HCT116 (cell line): ENCODE data around the gene AQP12B. TPM values are rescaled to one million over a fixed set of nuclear protein-coding genes. Genes with fewer than 3 reads are reported as not detected.
"Not testable (repeated sequence)": the region's sequence is repeated elsewhere in the genome, so short reads cannot be mapped to it uniquely, and the experiment has no call there.

Experiments
- ATAC-seq: fragments of 200-7000 bp; cut with Tn5 transposase; 2 replicates; pipeline ENCODE4 v1.9.1; 2020; ENCODE audit warnings: mild to moderate bottlenecking, moderate library complexity
- BruUV-seq: library from RNA; stranded (reverse); fragments of 400-500 nt; replicated peaks from 2 replicates; lab custom pipeline; 2021; lab: Mats Ljungman, UMichigan
- CTCF ChIA-PET: fragments of 300-600 bp; sonication (Branson Sonifier 250); formaldehyde crosslinking; loops from one replicate; lab custom pipeline; 2021; ENCODE audit warnings: antibody characterized with exemption; lab: Charles Lee
- POLR2A ChIA-PET: fragments of 300-600, 350-600 bp; sonication (Branson Sonifier 250); formaldehyde crosslinking; loops from one replicate; lab custom pipeline; 2021; ENCODE audit warnings: antibody characterized with exemption; lab: Charles Lee
- RAD21 ChIA-PET, 2 experiments: fragments of 300-600 bp; sonication (Branson Sonifier 250); formaldehyde crosslinking; loops; one replicate each; lab custom pipeline; 2023; ENCODE audit warnings: low total read pairs in 2 of 2; ENCODE audit not compliant: uncharacterized antibody in 2 of 2, unreplicated experiment in 2 of 2, low non-redundant PET in 1 of 2; lab: Charles Lee
- DNase-seq: peaks from one replicate; pipeline ENCODE4 v3.0.0-alpha.2; 2010; ENCODE audit warnings: low read depth, low spot score
- H2AFZ ChIP-seq: fragments of 200-600 bp; shearing (Covaris generic), sonication (generic); 2 replicates; pipeline ENCODE4 v1.6.1; 2017; ENCODE audit warnings: low read depth, mixed run types, mixed read lengths, antibody characterized with exemption, low read length; ENCODE audit not compliant: poor library complexity, severe bottlenecking
- H3K27ac ChIP-seq: 2 replicates; pipeline ENCODE4 v1.5.1; 2012; ENCODE audit warnings: low read depth, low read length
- H3K27me3 ChIP-seq: fragments of 200-600 bp; sonication (generic); 2 replicates; pipeline ENCODE4 v1.6.1; 2016; ENCODE audit warnings: mixed run types, low read length, mixed read lengths; ENCODE audit not compliant: insufficient read depth
- H3K36me3 ChIP-seq, 2 experiments: fragments of 200-500 bp in 1 of 2; fragments of 200-600 bp in 1 of 2; sonication (Bioruptor generic) in 1 of 2; sonication (generic) in 1 of 2; 2 replicates each; pipeline versions ENCODE4 v1.5.1 to v1.6.1; 2014 to 2016; ENCODE audit warnings: low read length in 2 of 2, inconsistent platforms in 1 of 2, mixed read lengths in 1 of 2, mixed run types in 1 of 2; ENCODE audit not compliant: insufficient read depth in 2 of 2, control insufficient read depth in 1 of 2
- H3K4me1 ChIP-seq, 2 experiments: fragments of 200-600 bp in 1 of 2; sonication (generic) in 1 of 2; 2 replicates each; pipeline versions ENCODE4 v1.5.1 to v1.6.1; 2012 to 2017; ENCODE audit warnings: low read length in 2 of 2, inconsistent platforms in 1 of 2, mild to moderate bottlenecking in 1 of 2, mixed read lengths in 1 of 2, mixed run types in 1 of 2, moderate library complexity in 1 of 2; ENCODE audit not compliant: insufficient read depth in 2 of 2, control insufficient read depth in 1 of 2
- H3K4me2 ChIP-seq: fragments of 200-600 bp; sonication (generic); 2 replicates; pipeline ENCODE4 v1.6.1; 2017; ENCODE audit warnings: mixed run types, low read length, mixed read lengths
- H3K4me3 ChIP-seq, 2 experiments: fragments of 200-600 bp in 1 of 2; sonication (generic) in 1 of 2; replicated peaks in 1 of 2; 2 replicates each; pipeline ENCODE4 v1.5.1; 2011 to 2016; ENCODE audit warnings: low read length in 2 of 2, control low read depth in 1 of 2, low read depth in 1 of 2, mild to moderate bottlenecking in 1 of 2, mixed read lengths in 1 of 2, mixed run types in 1 of 2
- H3K79me2 ChIP-seq: fragments of 200-600 bp; sonication (generic); 2 replicates; pipeline ENCODE4 v1.6.1; 2017; ENCODE audit warnings: mild to moderate bottlenecking, mixed run types, low read length, moderate library complexity, mixed read lengths; ENCODE audit not compliant: insufficient read depth
- H3K9ac ChIP-seq: fragments of 200-600 bp; sonication (generic); 2 replicates; pipeline ENCODE4 v1.6.1; 2016; ENCODE audit warnings: low read length, mixed read lengths
- H3K9me2 ChIP-seq: fragments of 200-600 bp; sonication (generic), shearing (Covaris generic); 2 replicates; pipeline ENCODE4 v1.6.1; 2017; ENCODE audit warnings: mixed run types, mild to moderate bottlenecking, moderate library complexity; ENCODE audit not compliant: insufficient read depth
- H3K9me3 ChIP-seq, 2 experiments: fragments of 200-500 bp in 1 of 2; fragments of 200-600 bp in 1 of 2; sonication (Bioruptor generic) in 1 of 2; sonication (generic) in 1 of 2; 2 replicates each; pipeline ENCODE4 v1.6.1; 2014 to 2017; ENCODE audit warnings: low read length in 2 of 2, mixed read lengths in 2 of 2, inconsistent platforms in 1 of 2, low read depth in 1 of 2, mild to moderate bottlenecking in 1 of 2, mixed run types in 1 of 2, moderate library complexity in 1 of 2; ENCODE audit not compliant: control insufficient read depth in 1 of 2, insufficient read depth in 1 of 2
- H4K20me1 ChIP-seq: fragments of 200-600 bp; sonication (generic), shearing (Covaris generic); 2 replicates; pipeline ENCODE4 v1.6.1; 2017; ENCODE audit warnings: mixed run types, mild to moderate bottlenecking, moderate library complexity; ENCODE audit not compliant: insufficient read depth
- intact Hi-C: fragments of 100-400 bp; cut with micrococcal nuclease; formaldehyde crosslinking; loops from 2 replicates; pipeline ENCODE4 v1.10.0; 2022
- total RNA-seq: library from RNA; stranded (reverse); gene quantifications from one replicate; pipeline ENCODE4 v1.2.1, GENCODE V29; 2021; ENCODE audit not compliant: unreplicated experiment

AQP12B gene
- total RNA-seq, 1 experiment from 2014 or later = not detected

DNA sequence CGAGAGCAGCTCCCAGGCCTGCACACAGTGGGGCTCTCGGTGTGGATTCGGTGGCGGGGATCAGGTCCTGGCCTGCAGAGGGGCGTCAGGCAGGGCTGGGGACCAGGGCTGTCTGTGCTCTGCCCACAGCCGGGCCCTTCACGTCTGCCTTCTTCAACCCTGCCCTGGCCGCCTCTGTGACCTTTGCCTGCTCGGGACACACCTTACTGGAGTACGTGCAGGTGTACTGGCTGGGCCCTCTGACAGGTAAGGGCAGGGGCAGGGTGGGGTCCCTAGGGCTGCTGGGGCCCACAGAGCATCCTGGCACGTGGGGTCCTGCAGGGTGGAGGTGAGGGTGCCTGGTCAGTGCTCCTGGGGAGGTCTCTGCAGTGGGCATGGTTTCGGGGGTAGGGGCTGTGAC is 11.6 kb upstream of the AQP12B start:
- H3K4me2 ChIP-seq, H3K27me3 ChIP-seq, POLR2A ChIA-PET, H3K9me2 ChIP-seq, CTCF ChIA-PET, H4K20me1 ChIP-seq, H3K79me2 ChIP-seq, BruUV-seq, H3K4me1 ChIP-seq, H3K9me3 ChIP-seq, H3K4me3 ChIP-seq, H3K27ac ChIP-seq, intact Hi-C loops, H3K36me3 ChIP-seq, ATAC-seq, DNase-seq, H2AFZ ChIP-seq, H3K9ac ChIP-seq, RAD21 ChIA-PET: not testable (repeated sequence)

DNA sequence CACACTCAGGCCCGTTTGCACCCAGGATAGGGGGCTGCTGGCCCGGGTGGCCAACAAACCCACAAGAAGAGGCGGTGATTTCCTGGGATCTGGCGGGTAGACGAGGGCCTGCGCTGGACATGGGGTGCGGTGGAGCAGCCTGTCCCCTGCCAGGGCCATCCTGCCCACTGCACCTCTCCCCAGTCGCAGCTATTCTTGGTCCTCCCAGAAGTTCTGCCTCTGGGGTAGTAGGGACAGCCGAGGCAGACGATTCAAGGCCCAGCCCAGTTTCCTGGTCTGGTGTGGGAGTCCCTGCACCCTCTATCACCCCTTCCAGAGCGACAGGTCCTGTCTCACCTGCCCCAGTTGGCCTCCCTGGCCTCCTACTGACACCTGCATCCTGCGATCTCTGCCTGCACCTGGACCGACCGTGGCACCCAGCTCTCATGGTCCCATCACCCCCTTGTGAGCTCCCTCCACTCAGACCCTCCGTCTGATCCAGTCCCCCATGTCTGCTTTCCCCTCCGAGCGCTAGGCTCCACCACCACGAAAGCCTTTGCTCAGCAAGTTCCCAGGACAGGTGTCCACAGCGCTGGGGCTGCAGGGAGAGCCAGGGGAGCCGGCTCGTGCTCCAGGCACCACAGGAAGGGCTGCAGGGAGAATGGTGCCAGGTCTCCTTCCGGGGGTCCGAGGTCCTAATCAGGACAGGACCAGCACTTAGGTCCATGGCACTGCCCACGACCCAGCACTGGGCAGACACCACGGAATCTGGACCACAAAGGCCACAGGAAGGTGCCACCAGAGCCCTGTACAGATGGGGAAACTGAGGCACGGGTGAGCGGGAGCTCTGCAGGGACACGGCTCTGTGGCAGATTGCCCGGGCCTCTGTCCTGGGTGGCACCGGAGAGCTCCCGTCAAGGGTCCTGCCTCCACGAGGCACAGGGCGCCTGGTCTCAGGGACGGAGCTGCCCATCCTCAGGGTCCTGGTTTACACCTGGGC is 10.2 kb upstream of the AQP12B start:
- RAD21 ChIA-PET, H3K4me1 ChIP-seq, H2AFZ ChIP-seq, H3K9me3 ChIP-seq, H3K27ac ChIP-seq, H3K79me2 ChIP-seq, H3K36me3 ChIP-seq, H3K27me3 ChIP-seq, intact Hi-C loops, H3K4me3 ChIP-seq, H3K9ac ChIP-seq, CTCF ChIA-PET, H4K20me1 ChIP-seq, BruUV-seq, ATAC-seq, H3K4me2 ChIP-seq, H3K9me2 ChIP-seq, DNase-seq, POLR2A ChIA-PET: not testable (repeated sequence)

DNA sequence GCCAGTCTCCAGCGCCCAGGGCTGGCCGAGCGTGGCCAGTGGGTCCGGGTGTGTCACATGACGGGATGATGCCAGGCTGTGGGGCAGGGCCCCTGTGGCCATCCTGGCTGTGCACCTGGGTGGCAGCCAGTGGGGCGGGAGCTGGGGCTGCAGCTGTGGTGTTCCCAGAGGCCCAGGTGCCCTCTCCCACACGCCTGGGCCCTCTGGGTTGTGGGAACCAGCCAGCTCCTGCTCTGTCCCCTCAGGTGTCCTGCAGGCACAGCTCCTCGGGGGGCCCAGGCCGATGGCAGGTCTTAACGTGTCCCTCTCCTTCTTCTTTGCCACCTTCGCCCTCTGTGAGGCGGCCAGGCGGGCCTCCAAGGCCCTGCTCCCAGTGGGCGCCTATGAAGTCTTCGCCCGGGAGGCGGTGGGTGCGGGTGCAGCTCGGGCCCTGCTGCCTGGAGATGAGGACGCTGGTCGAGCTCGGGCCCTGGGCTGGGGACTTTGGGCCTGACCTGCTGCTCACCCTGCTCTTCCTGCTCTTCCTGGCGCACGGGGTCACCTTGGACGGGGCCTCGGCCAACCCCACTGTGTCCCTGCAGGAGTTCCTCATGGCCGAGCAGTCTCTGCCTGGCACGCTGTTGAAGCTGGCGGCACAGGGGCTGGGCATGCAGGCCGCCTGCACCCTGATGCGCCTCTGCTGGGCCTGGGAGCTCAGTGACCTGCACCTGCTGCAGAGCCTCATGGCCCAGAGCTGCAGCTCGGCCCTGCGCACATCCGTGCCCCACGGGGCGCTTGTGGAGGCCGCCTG is 9.1 kb upstream of the AQP12B start, which contains the start of gene AQP12A:
AQP12A (plus strand) TSS at position 236 of the 790 bp plus-strand sequence; CDS start at position 284, 48 bp downstream.
- H2AFZ ChIP-seq, H3K9me2 ChIP-seq, H3K27me3 ChIP-seq, POLR2A ChIA-PET, BruUV-seq, RAD21 ChIA-PET, CTCF ChIA-PET, H3K9ac ChIP-seq, H3K4me1 ChIP-seq, intact Hi-C loops, H3K79me2 ChIP-seq, H3K36me3 ChIP-seq, H3K9me3 ChIP-seq, DNase-seq, H4K20me1 ChIP-seq, H3K4me2 ChIP-seq, H3K27ac ChIP-seq, H3K4me3 ChIP-seq: not testable (repeated sequence)
- ATAC-seq = peak; percentile 8; the same call in 1 of the 2 replicates

DNA sequence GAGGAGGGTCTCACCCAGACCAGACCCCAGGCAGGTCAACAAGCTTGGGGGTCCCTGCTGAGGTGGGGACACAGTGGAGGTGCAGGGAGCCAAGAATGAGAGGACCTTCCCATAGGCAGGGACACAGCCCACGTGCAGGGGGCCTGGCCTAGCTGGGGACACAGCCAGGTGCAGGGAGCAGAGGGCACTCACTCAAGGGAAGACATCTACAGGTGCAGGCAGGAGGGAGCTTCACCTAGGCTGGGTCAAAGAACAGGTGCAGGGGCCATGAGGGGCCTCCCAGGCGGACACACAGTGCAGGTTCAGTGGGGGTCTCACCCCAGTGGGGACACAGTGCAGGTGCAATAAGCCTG is 8.4 kb upstream of the AQP12B start:
- H3K4me1 ChIP-seq, H3K27ac ChIP-seq, H3K79me2 ChIP-seq, H3K4me3 ChIP-seq, DNase-seq, intact Hi-C loops, ATAC-seq, H3K9me2 ChIP-seq, POLR2A ChIA-PET, H3K4me2 ChIP-seq, BruUV-seq, H2AFZ ChIP-seq, H3K27me3 ChIP-seq, H3K9ac ChIP-seq, H4K20me1 ChIP-seq, H3K9me3 ChIP-seq, RAD21 ChIA-PET, CTCF ChIA-PET, H3K36me3 ChIP-seq: not testable (repeated sequence)
